ENCODE measurements around the gene ARHGEF12. TPM values are rescaled to one million over a fixed set of nuclear protein-coding genes. Genes with fewer than 3 reads are reported as not detected.

ARHGEF12 gene
- total RNA-seq, 1 experiment from 2014 or later: 41.0 TPM

- H3K9ac ChIP-seq (ENCODE audit: low read length): no peak overlapping the region
- no peak for TF ChIP-seq EZH2 (IDR thresholded peaks at IDR 0.05; ENCODE audit: low read length, unreplicated experiment)
- TF ChIP-seq EZH2phosphoT487 (IDR thresholded peaks at IDR 0.05; ENCODE audit: borderline replicate concordance, low read length): no peak
- no peak for TF ChIP-seq CTCF (conservative IDR thresholded peaks at IDR 0.05; ENCODE audit: low read depth, low read length)
- H3K4me1 ChIP-seq (ENCODE audit: insufficient read depth, low read length): peaks cover 19% of the 10 kb centered on the region
- H3K4me2 ChIP-seq (ENCODE audit: low read length): no peak overlapping the region
- intact Hi-C loops (cut with micrococcal nuclease): loop anchor here (5.0 kb wide), 1 partner anchor 43 kb away; no protein-coding TSS in a partner anchor
- no peaks in the 10 kb centered on the region for H4K20me1 ChIP-seq (ENCODE audit: low read length)
- ATAC-seq (no peak), DNase-seq (no peak)
- H3K9me2 ChIP-seq (replicated peaks; ENCODE audit: low read length): no peaks in the 10 kb centered on the region
- no peaks in the 10 kb centered on the region for H3K36me3 ChIP-seq (ENCODE audit: low read depth, low read length)
- H3K27me3 ChIP-seq (ENCODE audit: low read length): no peaks in the 10 kb centered on the region
- BruUV-seq (replicated peaks): no TSS peak
- H3F3A ChIP-seq (ENCODE audit: low read length, unreplicated experiment): peaks cover 4% of the 10 kb centered on the region
- H3K9me3 ChIP-seq (ENCODE audit: low read length): no peaks in the 10 kb centered on the region
- no peak overlapping the region for H3K27ac ChIP-seq (ENCODE audit: low read length)
- no peak overlapping the region for H2AFZ ChIP-seq (ENCODE audit: low read length)
- ChIA-PET CTCF (interaction anchor here (0.6 to 1.0 kb wide), 2 partner anchors 82 to 130 kb away, joined by 3 read pairs; no protein-coding TSS in a partner anchor), POLR2A (ENCODE audit: unreplicated experiment) (interaction anchor here (0.6 kb wide), 1 partner anchor 27 kb away, joined by 4 read pairs; no protein-coding TSS in a partner anchor)
- H3K79me2 ChIP-seq (ENCODE audit: low read length): no peaks in the 10 kb centered on the region
- no peak overlapping the region for H3K4me3 ChIP-seq (ENCODE audit: low read length)
Measured at GRCh38 chr11:120430146-120430545, 93.9 kb downstream of the ARHGEF12 start.

GRCh38 chr11:120431633-120432032 is 95.4 kb downstream of the ARHGEF12 start:
- Histone ChIP-seq H3K4me2 (ENCODE audit: low read length) (peak overlapping the region; percentile 64), H3K9me3 (ENCODE audit: low read length) (no peaks in the 10 kb centered on the region), H3K9me2 (replicated peaks; ENCODE audit: low read length) (no peaks in the 10 kb centered on the region), H3K79me2 (ENCODE audit: low read length) (no peaks in the 10 kb centered on the region), H3K36me3 (ENCODE audit: low read depth, low read length) (no peaks in the 10 kb centered on the region), H4K20me1 (ENCODE audit: low read length) (no peaks in the 10 kb centered on the region), H3K9ac (ENCODE audit: low read length) (peak overlapping the region; percentile 36), H3K27me3 (ENCODE audit: low read length) (no peaks in the 10 kb centered on the region), H3K4me1 (ENCODE audit: insufficient read depth, low read length) (peaks cover 18% of the 10 kb centered on the region), H2AFZ (ENCODE audit: low read length) (peak overlapping the region; percentile 23), H3K4me3 (ENCODE audit: low read length) (peak overlapping the region; percentile 39), H3F3A (ENCODE audit: low read length, unreplicated experiment) (peaks cover 4% of the 10 kb centered on the region), H3K27ac (ENCODE audit: low read length) (peak overlapping the region; percentile 74)
- ChIA-PET CTCF (interaction anchor here (0.5 to 1.0 kb wide), 3 partner anchors 31 to 151 kb away, joined by 3 to 6 read pairs (median 4); no protein-coding TSS in a partner anchor), POLR2A (ENCODE audit: unreplicated experiment) (no interaction called here)
- BruUV-seq (replicated peaks): no TSS peak
- TF ChIP-seq EZH2 (IDR thresholded peaks at IDR 0.05; ENCODE audit: low read length, unreplicated experiment) (no peak), CTCF (conservative IDR thresholded peaks at IDR 0.05; ENCODE audit: low read depth, low read length) (peak; percentile 52)
- intact Hi-C loops (cut with micrococcal nuclease): loop anchor here (1.0 to 5.0 kb wide), 6 partner anchors 18 to 131 kb away; no protein-coding TSS in a partner anchor
- ATAC-seq (peak; percentile 59), DNase-seq (peak; percentile 48)
